Retina (tissue), 1 donor: Measurements from ENCODE around the gene TAS2R60.
"Not testable (repeated sequence)": the region's sequence is repeated elsewhere in the genome, so short reads cannot be mapped to it uniquely, and the experiment has no call there.

Experiments used
- DNase-seq: peaks from one replicate; pipeline ENCODE4 v3.0.0-alpha.2; 2016

TAS2R60 gene, protein sequence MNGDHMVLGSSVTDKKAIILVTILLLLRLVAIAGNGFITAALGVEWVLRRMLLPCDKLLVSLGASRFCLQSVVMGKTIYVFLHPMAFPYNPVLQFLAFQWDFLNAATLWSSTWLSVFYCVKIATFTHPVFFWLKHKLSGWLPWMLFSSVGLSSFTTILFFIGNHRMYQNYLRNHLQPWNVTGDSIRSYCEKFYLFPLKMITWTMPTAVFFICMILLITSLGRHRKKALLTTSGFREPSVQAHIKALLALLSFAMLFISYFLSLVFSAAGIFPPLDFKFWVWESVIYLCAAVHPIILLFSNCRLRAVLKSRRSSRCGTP

DNA sequence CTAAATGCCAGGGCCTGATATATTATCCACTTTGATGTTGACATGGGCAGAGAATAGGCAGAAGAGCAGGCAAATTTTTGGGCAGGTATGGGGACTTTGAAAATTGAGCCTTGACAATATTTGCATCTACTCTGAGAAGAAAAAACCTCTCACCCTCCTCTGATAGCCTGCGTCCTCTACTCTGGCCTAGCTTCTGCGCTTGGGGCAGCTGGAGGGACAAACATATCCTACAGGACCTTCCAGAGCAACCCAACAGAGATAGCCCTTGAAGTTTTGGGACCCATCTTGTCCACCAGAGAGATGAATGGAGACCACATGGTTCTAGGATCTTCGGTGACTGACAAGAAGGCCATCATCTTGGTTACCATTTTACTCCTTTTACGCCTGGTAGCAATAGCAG, at the start of gene TAS2R60:
TAS2R60 (plus strand) TSS at position 301 of the 400 bp plus-strand sequence; CDS start at position 301, 0 bp downstream.
- DNase-seq = no peak

DNA sequence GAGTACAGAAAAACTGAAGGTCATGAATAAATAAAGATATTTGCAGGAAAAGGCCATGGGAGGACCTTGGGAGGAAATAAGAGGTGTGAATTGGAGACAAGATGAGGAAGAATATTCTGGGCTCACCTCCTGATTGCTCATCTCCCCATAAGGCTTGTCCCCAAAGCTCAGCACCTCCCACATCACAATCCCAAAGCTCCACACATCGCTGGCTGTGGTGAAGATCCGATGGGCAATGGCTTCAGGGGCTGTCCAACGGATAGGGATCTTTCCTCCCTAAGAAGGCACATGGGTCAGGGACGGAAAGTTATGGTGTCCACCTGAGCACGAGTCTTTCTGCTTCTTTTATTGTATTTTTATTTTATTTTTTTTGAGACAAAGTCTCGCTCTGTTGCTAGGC, 49.2 kb upstream of the TAS2R60 start:
- no peak for DNase-seq

DNA sequence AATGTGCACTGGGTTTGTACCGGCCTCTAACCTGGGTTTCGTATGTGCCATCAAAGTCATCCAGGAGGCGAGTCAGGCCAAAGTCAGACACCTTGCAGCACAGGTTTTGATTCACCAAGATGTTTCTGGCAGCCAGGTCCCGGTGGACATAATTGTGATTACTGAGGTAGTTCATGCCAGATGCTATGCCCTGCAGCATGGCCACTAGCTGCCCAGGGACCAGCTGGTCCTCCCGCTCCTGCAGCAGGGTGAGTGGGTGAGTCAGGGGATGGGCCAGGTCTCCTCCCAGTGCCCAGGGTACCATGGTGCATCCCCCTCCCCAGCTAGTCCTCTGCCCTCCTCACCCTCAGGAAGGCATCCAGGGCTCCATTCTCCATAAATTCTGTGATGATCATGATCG, 48.5 kb upstream of the TAS2R60 start:
- no peak for DNase-seq

DNA sequence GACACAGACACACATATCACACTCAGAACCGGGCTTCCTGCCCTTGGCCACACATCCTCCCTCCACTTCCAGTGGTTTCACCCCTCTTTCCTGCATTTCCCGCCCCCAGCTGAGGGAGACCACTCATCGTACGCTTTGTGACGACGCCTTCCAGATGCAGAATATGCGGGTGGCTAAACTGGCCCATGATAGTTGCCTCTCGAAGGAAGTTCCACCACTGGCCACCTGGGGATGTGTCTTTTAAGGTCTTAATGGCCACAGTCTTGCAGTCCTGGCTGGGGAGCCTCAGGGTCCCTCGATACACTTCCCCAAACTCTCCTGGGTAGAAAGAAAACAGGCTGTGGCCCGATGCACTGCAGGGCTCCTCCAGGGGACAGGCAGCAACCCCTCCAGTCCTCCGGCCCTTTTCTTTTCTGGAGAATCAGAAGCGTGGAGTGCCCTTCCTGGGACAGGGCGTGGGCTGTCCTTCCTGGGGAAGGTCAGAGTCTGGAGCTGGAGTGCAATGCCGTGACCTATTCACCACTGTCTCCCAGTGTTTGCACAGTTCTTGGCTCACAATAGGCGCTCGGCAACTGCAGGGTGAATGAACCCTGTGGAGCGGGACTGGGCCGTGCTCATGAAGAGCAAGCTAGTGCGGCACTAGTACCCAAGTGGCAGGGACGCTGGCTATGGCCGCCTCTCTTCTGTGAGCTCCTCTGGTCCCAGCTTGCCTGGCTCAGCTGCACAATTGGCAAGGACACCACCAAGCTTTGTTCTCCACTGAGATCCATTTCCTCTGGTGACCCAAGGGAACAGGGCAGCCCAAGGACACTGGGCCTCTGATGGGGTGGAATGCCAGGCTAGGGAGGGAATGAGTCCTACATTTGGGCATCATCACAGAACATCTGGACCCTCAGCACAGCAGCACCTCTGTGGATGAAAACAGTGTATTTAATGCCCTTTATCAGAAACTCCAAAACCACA, 47.8 kb upstream of the TAS2R60 start:
- no peak for DNase-seq

DNA sequence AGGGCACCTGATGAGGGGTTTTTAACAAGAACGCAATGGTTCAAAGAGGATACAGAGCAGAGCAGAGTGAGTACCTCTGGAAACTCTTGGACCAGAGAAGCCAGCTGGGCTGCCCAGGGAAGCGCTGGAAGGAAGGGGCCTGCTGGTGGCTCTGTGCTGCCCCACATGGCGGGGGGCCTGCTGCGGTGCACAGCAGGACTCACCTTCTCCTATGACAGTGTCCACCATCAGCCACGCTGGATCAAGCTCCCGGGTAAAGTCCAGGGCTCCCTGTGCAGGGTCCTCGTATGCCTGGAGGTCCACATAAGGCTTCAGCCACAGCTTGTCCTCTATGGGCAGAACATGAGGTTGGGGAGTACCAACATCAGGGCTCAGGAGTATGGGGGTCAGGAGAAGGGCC, 47.1 kb upstream of the TAS2R60 start:
- DNase-seq = no peak

DNA sequence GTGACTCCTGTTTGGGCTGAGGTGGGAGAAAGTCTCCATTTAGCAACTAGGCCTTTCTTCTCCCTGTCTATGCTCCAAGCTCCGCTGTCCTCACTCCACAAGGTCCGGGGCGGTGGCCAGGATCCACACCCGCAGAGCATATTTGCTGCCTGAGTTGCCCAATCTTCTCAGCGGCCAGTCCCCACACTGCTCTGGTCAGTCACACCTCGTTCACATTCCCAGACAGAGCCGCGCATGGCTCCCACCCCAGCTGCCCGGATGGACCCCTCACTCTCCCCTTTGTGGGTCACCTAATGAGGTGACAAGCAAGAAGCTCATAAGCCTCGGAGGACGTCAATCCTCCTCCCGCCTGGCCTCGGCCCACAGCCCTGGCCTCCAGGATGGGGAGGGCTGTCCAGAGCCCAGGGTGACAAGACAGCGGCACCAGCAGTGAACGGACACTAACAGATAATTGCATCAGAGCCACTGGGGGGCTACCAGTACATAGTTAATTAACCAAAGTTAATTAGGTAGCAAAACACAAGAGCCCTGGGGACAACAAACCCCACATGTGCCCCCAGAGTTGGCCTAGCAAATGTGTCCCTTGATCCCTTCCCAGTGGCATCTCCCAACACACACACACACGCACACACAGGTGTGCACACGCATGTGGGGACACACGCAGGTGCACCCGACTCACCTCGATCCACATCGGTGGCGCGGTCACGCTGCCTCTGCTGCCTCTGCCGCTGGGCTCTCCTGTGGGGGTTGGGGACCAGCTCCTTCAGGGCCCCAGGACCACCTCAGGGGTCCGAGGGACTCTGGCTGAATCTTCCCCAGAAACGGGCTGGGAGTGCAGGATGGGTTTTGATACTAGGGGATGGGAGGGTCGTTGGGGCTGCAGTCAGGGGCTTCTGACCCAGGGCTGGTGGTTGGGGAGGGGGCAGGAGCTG, 46.4 kb upstream of the TAS2R60 start:
- DNase-seq = no peak

DNA sequence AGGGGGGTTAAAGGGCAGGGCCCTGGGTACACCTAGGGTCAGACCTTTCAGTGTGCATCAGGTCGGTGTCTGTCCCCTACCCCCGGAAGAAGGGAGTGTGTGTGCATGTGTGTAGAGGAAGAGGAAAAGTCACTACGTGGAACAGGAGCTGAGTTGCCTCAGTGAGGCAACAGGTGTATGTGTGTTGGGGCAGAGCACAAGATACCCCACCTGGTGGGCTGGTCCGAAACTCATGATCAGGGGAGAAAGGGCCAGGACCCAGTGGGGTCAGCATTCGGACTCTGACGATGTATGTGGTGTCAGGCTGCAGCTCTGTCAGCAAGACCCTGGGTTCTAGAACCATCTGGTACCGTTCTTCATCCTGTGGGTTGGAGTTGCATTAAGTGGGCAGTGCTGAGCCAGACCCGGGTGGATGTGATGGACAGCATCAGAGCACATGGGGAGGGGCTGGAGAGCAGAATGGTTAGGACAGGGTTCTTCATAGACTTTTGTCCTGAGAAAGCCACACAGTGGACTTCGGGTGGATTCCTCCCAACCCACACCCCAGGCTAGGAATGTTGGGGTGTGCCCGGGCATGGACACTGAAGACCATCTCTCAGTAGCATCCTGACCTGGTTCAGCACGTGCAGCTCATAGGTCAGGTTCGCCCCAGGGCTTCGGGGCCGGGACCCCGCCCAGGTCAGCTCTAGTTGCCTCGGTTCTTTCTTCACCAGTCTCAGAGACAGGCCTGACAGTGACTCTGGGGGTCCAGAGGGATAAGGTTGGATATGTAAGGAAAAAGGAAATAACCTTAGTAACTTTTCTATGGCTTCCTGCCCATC, 45.3 kb upstream of the TAS2R60 start:
- DNase-seq = no peak

DNA sequence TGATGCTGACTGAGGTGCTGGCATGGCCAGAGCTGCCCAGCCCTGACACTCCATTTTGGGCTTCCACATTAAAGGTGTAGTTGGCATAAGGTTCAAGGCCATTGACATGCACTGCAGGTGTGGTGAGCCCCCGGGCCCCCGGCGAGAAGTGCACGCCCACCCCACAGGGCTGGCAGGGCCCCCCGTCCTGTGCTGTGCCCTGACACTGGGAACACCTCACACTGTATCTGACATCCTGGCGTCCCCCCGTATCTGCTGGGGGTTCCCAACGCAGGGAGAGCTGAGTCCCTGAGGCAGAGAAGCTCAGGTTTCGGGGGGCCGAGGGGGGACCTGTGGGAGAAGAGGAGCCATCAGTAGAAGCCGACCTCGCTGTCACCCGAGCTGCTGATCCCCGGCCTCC, 44.6 kb upstream of the TAS2R60 start:
- no peak for DNase-seq

DNA sequence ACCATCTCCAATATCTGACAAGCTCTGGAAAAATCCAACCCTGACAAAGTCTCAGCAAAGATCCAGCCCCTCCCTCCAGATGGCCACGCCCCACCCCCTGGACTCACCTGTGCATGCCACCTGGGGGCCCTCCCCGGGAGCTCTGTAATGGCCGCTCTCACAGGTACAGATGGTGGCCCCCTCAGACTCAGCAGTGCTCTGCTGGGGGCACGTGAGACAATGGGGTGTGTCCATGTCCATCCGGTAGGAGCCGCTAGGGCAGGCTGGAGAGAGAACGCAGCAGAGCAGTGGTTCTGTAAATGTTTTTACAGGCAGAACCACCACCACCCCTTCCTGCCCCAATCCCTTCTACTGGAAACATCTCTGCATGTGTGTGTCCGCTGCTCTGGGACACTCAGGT, 44.1 kb upstream of the TAS2R60 start:
- DNase-seq = no peak

DNA sequence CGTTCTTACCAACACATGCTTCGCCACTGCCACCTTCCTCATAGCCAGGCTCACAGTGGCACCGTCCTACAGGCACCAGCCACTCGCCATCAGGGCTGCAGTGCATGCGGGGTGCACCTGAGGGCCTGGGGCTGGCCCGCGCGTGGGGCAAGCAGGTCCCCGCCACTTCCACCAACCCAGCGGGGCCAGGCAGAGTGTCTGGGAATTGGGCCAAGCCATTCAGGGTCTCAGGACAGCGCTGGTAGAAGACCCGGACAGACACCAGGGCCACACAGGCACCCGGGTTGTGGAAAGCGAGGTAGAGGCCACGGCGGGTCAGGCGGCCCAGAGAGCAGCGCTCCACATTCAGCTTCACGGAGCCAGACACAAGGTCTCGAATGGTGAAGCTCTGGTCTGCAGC, 43.6 kb upstream of the TAS2R60 start:
- DNase-seq = no peak

DNA sequence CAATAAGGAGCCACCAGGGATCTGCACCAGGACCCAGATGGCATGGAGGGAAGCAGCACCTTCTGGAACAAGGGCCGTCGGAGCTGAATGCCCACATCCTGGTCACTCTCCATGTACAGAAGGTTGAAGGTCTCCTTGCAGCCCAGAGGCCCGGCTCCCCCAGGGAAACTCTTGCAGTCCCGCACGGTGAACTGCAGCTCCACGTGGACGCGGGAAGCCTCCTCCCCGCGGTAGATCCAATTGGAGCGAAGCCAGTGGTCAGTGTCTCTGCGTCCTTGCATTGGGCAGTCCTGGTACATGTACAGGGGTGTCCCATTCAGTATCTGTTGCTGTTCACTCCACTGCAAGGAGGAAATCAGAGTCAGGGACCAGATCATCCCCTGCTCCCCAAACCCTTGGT, 42.0 kb upstream of the TAS2R60 start:
- DNase-seq = no peak

DNA sequence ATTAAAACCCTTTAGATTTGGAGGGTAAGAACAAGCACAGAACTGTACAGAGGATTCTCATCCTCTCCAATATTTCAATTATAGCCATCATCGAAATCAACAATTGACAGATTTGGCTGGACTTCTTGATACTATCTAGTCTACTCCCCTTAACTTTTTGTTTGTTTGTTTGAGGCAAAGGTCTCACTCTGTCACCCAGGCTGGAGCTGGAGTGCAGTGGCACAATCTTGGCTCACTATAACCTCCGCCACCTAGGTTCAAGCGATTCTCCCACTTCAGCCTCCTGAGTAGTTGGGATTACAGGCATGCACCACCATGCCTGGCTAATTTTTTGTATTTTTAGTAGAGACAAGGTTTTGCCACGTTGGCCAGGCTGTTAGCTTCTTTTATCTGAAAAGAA, 41.0 kb upstream of the TAS2R60 start:
- not testable (repeated sequence) for DNase-seq

DNA sequence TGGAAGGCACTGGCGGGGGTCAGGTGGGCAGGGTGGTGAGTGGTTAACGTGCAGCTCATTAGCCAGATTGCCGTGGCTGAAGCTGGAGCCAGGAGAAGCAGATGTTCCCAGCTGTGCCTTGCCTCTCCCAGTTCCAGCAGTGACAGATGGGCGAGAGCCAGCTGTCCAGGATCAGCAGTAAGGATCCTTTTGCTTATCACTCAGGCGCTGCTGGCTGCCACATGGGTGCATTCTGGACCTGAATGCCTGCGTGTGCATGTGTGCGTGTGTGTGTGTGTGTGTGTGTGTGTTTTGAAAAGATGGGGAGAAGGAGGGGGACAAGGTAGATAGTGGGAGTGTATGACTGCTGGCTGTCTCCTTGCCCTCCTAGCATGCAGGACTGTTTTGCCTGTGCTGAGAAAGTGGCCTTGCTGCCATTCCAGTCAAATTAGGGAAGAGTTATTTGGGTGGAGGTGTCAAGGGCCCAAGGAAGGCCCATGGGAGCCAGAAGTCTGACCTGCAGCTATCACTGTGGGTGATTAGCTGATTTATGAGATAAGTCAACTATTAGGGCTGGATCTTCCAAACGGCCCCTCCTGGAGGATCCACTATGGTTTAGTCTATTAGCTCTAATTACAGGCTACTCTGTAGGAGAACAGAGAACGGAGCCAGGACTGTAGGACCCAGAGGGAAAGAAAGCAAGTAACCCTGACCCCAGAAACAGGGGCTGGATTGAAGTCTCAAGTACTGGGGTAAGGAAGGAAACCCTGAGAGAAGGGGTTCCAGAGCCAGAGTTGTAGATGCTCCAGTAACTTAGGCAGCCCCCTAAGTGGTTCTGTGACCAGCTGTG, 37.9 kb upstream of the TAS2R60 start:
- DNase-seq = no peak

DNA sequence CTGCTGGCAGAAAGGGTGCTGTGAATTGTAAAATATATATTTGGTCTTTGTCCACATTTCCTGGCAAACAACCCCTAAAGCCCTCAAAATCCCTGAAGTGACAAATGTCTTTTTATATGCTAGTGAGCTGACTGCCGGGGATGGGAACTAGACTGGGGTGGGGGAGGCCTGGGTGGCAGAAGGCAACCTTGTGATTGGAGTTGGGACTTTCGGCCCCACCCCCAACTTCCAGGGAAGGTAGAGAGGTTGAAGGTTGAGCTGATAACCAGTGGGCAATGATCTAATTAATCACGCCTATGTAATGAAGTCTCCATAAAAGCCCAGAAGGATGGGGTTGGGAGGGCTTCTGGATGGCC, 37.3 kb upstream of the TAS2R60 start:
- DNase-seq = no peak

DNA sequence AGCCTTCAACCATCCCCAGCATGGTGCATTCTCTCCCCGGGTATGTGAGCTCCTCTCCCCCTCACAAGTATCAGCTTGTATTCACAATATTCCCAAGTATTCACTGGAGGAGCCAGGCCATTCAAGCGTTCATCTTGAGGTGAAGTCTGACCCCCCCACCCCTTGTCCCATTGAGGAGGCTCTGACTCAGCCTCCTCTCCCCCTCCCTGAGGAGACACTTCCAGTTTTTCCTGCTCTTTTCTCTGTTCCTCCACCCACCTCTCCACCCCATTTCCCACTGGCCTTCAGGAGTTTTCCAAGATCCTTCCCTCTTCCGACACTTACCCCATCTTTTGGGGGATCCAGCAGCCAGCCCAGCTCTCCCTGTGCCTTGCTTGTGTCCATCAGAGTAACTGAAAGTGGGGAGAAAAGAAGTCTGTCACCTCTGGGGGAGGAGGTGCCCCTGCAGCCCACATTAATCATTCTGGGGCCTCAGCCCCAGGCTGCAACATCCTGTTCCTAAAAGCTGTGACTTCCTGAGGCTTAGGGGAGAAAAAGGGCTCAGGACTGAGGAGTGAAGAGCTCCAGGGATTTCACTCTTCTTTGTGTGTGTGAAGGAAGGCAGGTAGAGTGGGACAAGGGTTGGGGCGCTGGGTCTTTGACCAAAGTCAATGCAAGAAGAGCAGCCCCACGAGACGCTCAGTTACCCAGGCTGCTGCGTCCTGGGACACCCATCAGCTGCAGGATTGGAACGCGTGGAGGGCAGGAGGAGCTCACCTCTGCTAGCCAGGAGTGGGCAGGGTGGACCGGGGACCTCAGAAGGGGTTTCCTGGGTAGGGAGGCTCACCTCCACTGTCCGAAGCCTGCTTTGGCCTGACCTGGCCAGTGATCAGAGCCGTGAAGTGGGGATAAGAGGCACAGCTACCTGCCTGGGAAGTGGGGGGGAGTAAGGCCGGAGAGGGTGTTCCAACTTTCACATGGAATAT, 35.7 kb upstream of the TAS2R60 start:
- DNase-seq = no peak

DNA sequence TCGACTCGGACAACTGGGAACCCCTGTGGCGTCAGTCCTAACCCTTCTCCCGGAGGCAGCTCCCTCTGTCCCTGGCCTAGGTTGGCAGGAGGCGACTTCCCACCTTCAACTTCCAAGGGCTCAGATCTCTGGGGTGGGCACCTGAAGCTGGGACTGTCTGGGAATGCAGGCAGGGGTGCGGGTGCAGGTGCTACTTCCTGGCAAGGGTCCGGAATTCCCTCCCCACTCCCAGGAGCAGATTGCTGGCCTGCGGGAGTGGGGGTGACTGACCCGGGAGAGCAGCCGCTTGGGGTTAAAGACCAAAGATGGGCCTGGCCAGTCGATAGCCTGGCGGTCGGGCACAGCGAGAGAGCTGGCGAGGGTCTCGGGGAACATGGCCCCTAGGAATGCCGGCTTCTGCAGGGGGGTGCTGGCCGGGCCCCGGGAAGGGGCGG, 35.0 kb upstream of the TAS2R60 start:
- DNase-seq = no peak

DNA sequence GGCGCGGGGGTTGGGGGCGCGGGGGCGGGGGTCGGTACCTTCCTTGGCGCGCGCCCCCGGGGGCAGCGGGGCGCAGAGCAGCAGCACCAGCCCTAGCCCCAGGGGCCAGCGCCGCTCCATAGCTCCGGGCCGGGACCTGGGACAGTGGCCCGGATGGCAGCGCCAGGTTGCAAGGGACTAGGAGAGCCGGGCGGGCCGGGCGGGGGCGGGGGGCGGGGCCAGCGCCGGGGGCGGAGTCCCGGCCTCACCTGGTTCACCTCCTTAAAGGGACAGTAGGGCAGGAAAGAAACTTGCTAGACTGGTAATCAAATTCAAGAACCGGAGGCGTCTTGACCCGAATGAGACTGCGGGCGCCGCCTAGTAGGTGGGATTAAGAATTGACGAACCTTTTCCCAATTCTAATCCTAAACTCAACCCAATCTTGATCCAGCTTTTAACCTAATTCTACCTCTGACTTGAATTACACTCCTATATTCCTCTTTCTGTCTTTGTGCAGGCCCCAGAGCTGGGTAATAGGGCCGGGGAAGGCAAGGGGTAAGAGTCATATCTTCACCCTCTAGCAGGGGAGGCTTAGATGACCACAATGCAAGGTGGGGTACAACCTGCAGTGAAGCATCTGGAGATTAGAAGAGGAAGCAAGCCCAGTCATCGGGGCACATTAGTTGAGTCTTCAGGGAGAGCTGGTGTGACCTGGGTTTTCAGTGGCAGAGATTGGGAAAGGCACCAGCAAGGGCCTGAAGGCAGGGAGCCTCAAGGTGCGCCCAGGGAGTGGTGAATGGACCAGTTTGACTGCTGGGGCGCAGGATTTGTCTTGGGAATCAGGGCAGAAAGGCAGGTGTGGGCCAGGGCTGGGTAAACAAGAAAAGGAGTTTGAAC, 34.3 kb upstream of the TAS2R60 start, which contains the start of gene EPHA1:
EPHA1 (minus strand) TSS at position 171 of the 876 bp plus-strand sequence; CDS start at position 120, 51 bp downstream.
- peak; percentile 18 for DNase-seq

DNA sequence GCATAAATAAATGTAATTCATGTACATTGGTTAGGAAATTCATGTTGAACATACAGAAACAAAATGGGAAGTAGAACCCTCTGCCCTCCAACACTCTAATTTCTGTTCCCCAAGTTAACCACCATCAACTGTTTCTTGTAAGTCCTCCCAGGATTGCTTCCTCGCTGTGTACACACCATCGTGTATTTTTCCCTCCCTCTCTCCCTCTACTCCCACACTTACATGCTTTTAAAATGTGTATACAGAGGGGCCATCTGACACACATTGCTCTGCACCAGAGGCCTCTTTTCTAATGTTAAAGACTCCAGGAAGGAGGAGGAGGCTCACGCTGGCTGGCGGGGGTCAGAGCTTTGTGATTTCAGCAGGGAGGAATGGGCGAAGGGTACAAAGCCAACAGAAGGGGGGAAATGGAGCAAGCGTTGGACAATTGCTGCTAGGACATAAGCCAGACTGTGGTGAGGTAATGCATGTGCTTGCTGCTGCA, 32.7 kb upstream of the TAS2R60 start:
- no peak for DNase-seq
